Measurements from ENCODE around the gene ALG8.

ALG8 gene

GRCh38 chr11:78076733-78077403, 62.6 kb downstream of the ALG8 start:
- POLR2A ChIA-PET (ENCODE audit: low non-redundant PET): no interaction called here

GRCh38 chr11:78074756-78075155, 64.7 kb downstream of the ALG8 start:
- ChIA-PET CTCF (interaction anchor here (0.6 to 0.7 kb wide), 2 partner anchors 85 to 127 kb away, joined by 3 read pairs; no protein-coding TSS in a partner anchor), POLR2A (ENCODE audit: low non-redundant PET) (no interaction called here)
- TF ChIP-seq CTCF (conservative IDR thresholded peaks at IDR 0.05; ENCODE audit: low read depth): no peak
- H3K27ac ChIP-seq: no peak overlapping the region
- no peak for DNase-seq (ENCODE audit: low spot score)

More at GRCh38 chr11:78076733-78077403, 62.6 kb downstream of the ALG8 start:
- DNase-seq (ENCODE audit: low spot score): no peak
- CTCF ChIA-PET: interaction anchor here (0.6 kb wide), 3 partner anchors 22 to 77 kb away, joined by 3 to 5 read pairs (median 3); no protein-coding TSS in a partner anchor
- no peak overlapping the region for H3K27ac ChIP-seq
- TF ChIP-seq CTCF (conservative IDR thresholded peaks at IDR 0.05; ENCODE audit: low read depth): no peak

- H3K27ac ChIP-seq: no peak overlapping the region
- POLR2A ChIA-PET (ENCODE audit: low non-redundant PET): no interaction called here
- CTCF ChIA-PET: interaction anchor here (0.6 kb wide), 1 partner anchor 39 kb away, joined by 3 read pairs; no protein-coding TSS in a partner anchor
- TF ChIP-seq CTCF (conservative IDR thresholded peaks at IDR 0.05; ENCODE audit: low read depth): no peak
- DNase-seq (ENCODE audit: low spot score): no peak
Observed at GRCh38 chr11:78072455-78072854, 67.0 kb downstream of the ALG8 start.

- TF ChIP-seq CTCF (conservative IDR thresholded peaks at IDR 0.05; ENCODE audit: low read depth): no peak
- DNase-seq (ENCODE audit: low spot score): no peak
- CTCF ChIA-PET: no interaction called here
- no peak overlapping the region for H3K27ac ChIP-seq
- POLR2A ChIA-PET (ENCODE audit: low non-redundant PET): no interaction called here
Observed at GRCh38 chr11:78071717-78072116, 67.7 kb downstream of the ALG8 start.

- no peak for DNase-seq (ENCODE audit: low spot score)
- ChIA-PET CTCF (no interaction called here), POLR2A (ENCODE audit: low non-redundant PET) (no interaction called here)
- H3K27ac ChIP-seq: no peak overlapping the region
- TF ChIP-seq CTCF (conservative IDR thresholded peaks at IDR 0.05; ENCODE audit: low read depth): no peak
Observed at GRCh38 chr11:78070621-78071020, 68.8 kb downstream of the ALG8 start.

- TF ChIP-seq CTCF (conservative IDR thresholded peaks at IDR 0.05; ENCODE audit: low read depth): no peak
- POLR2A ChIA-PET (ENCODE audit: low non-redundant PET): no interaction called here
Observed at GRCh38 chr11:78069465-78069864, 70.0 kb downstream of the ALG8 start.

More at GRCh38 chr11:78069465-78069864, 70.0 kb downstream of the ALG8 start:
- H3K27ac ChIP-seq: no peak overlapping the region
- no peak for DNase-seq (ENCODE audit: low spot score)
- CTCF ChIA-PET: no interaction called here

All from RWPE1 (cell line).